GM23338 (cell line): ENCODE results near the gene SLC25A25. TPM values are rescaled to one million over a fixed set of nuclear protein-coding genes. Genes with fewer than 3 reads are reported as not detected.
A peak's percentile ranks its signal among the peaks of the same experiment; 100 is the strongest.

Source experiments
- ATAC-seq: fragments of 200-7000 bp; cut with Tn5 transposase; 3 replicates; pipeline ENCODE4 v1.9.1; 2020
- DNase-seq: peaks from one replicate; pipeline ENCODE4 v3.0.0-alpha.2; 2015; ENCODE audit warnings: low spot score
- H2AFZ ChIP-seq: fragments of 200-600 bp; sonication (generic); 2 replicates; pipeline ENCODE4 v1.8.0; 2016; ENCODE audit warnings: antibody characterized with exemption, mild to moderate bottlenecking, moderate library complexity
- H3F3A ChIP-seq: fragments of 200-600 bp; sonication (generic); replicated peaks from 2 replicates; pipeline ENCODE4 v1.8.0; 2017; ENCODE audit warnings: antibody characterized with exemption, mixed run types, low read depth
- H3K27ac ChIP-seq: fragments of 200-600 bp; sonication (generic); 2 replicates; pipeline ENCODE4 v1.6.1; 2016; ENCODE audit warnings: low read depth
- H3K27me3 ChIP-seq: fragments of 200-600 bp; sonication (generic); 2 replicates; pipeline ENCODE4 v1.8.0; 2016; ENCODE audit warnings: mild to moderate bottlenecking, mixed run types, moderate library complexity; ENCODE audit not compliant: insufficient read depth
- H3K36me3 ChIP-seq: fragments of 200-600 bp; sonication (generic); 2 replicates; pipeline ENCODE4 v1.8.0; 2016; ENCODE audit warnings: mild to moderate bottlenecking; ENCODE audit not compliant: insufficient read depth
- H3K4me1 ChIP-seq: fragments of 200-600 bp; sonication (generic); 2 replicates; pipeline ENCODE4 v1.8.0; 2016; ENCODE audit warnings: mild to moderate bottlenecking, moderate library complexity; ENCODE audit not compliant: insufficient read depth
- H3K4me2 ChIP-seq: fragments of 200-600 bp; sonication (generic); 2 replicates; pipeline ENCODE4 v1.7.1; 2017; ENCODE audit warnings: mixed run types
- H3K4me3 ChIP-seq: fragments of 200-600 bp; sonication (generic); 2 replicates; pipeline ENCODE4 v1.6.1; 2016; ENCODE audit warnings: mixed run types
- H3K79me2 ChIP-seq: fragments of 200-600 bp; sonication (generic); replicated peaks from 2 replicates; pipeline ENCODE4 v1.8.0; 2017; ENCODE audit warnings: mild to moderate bottlenecking; ENCODE audit not compliant: insufficient read depth
- H3K9me2 ChIP-seq: fragments of 200-600 bp; sonication (generic); 2 replicates; pipeline ENCODE4 v1.8.0; 2017; ENCODE audit not compliant: insufficient read depth
- H4K20me1 ChIP-seq: fragments of 200-600 bp; sonication (generic); replicated peaks from 2 replicates; pipeline ENCODE4 v1.8.0; 2017; ENCODE audit warnings: mild to moderate bottlenecking; ENCODE audit not compliant: insufficient read depth
- H3K27ac Mint-ChIP-seq: 2 replicates; pipeline ENCODE4 v1.8.0; 2020; ENCODE audit warnings: inconsistent platforms, mild to moderate bottlenecking, moderate library complexity, mixed read lengths
- H3K27me3 Mint-ChIP-seq: 3 replicates; pipeline ENCODE4 v1.8.0; 2022; ENCODE audit warnings: low read depth, mild to moderate bottlenecking, moderate library complexity, mixed read lengths, inconsistent platforms; ENCODE audit not compliant: insufficient read depth, poor library complexity
- H3K36me3 Mint-ChIP-seq: 3 replicates; pipeline ENCODE4 v1.8.0; 2021; ENCODE audit warnings: low read depth, mild to moderate bottlenecking, inconsistent platforms, moderate library complexity, mixed read lengths
- H3K4me1 Mint-ChIP-seq: 3 replicates; pipeline ENCODE4 v1.8.0; 2020; ENCODE audit warnings: mild to moderate bottlenecking, inconsistent platforms, mixed read lengths
- H3K4me3 Mint-ChIP-seq: 3 replicates; pipeline ENCODE4 v1.8.0; 2021; ENCODE audit warnings: moderate library complexity, mild to moderate bottlenecking, inconsistent platforms, mixed read lengths
- H3K9me3 Mint-ChIP-seq: 3 replicates; pipeline ENCODE4 v1.8.0; 2020; ENCODE audit warnings: moderate library complexity, mild to moderate bottlenecking, inconsistent platforms, mixed read lengths
- CTCF ChIP-seq, 2 experiments: fragments of 200-600 bp in 1 of 2; sonication (generic) in 1 of 2; conservative IDR thresholded peaks; 2 replicates each; pipeline versions ENCODE4 v1.5.1 to v1.6.1; 2016 to 2017; ENCODE audit warnings: antibody characterized with exemption in 2 of 2, low read depth in 2 of 2, mild to moderate bottlenecking in 2 of 2, moderate library complexity in 1 of 2
- EZH2 ChIP-seq: fragments of 200-600 bp; sonication (generic); IDR thresholded peaks from one replicate; pipeline ENCODE4 v1.8.0; 2017; ENCODE audit warnings: antibody characterized with exemption, mild to moderate bottlenecking, low read depth; ENCODE audit not compliant: unreplicated experiment
- EZH2phosphoT487 ChIP-seq: fragments of 200-600 bp; sonication (generic); IDR thresholded peaks from one replicate; pipeline ENCODE4 v1.8.1; 2018; ENCODE audit warnings: antibody characterized with exemption; ENCODE audit not compliant: unreplicated experiment
- JUNB ChIP-seq: IDR thresholded peaks from one replicate; pipeline ENCODE4 v1.6.1; 2016; ENCODE audit warnings: antibody characterized with exemption; ENCODE audit not compliant: unreplicated experiment
- NANOG ChIP-seq: IDR thresholded peaks from 2 replicates; pipeline ENCODE4 v1.6.1; 2016; ENCODE audit warnings: antibody characterized with exemption, borderline replicate concordance
- POLR2AphosphoS5 ChIP-seq: IDR thresholded peaks from 2 replicates; pipeline ENCODE4 v1.6.1; 2016; ENCODE audit warnings: antibody characterized with exemption, low read depth
- STAT1 ChIP-seq: IDR thresholded peaks from one replicate; pipeline ENCODE4 v1.6.1; 2016; ENCODE audit warnings: antibody characterized with exemption; ENCODE audit not compliant: unreplicated experiment
- ZNF331 ChIP-seq: fragments of 250-450 bp; sonication (Bioruptor Pico); IDR thresholded peaks from 2 replicates; pipeline ENCODE4 v1.5.0; 2020; ENCODE audit warnings: low read depth, mild to moderate bottlenecking, moderate library complexity
- polyA plus RNA-seq: library from polyadenylated mRNA; unstranded; fragments of >200 nt; fragmentation: Nextera tagmentation; extraction: Ambion mirVana; gene quantifications from 2 replicates; pipeline ENCODE4 v1.2.1, GENCODE V29; 2016
- total RNA-seq: library from RNA; depleted of rRNA; stranded (reverse); fragments of >200 nt; shearing (Covaris generic); gene quantifications from 2 replicates; pipeline ENCODE4 v1.2.3, GENCODE V29; 2014
- TF ChIP-seq, protein P1 (sequence below): IDR thresholded peaks from one replicate; pipeline ENCODE4 v1.6.1; 2018; ENCODE audit warnings: antibody characterized with exemption; ENCODE audit not compliant: unreplicated experiment
- TF ChIP-seq, protein P2 (sequence below): IDR thresholded peaks from 2 replicates; pipeline ENCODE4 v1.6.1; 2016; ENCODE audit warnings: antibody characterized with exemption
- TF ChIP-seq, protein P3 (sequence below): fragments of 250-450 bp; sonication (Bioruptor Pico); IDR thresholded peaks from 2 replicates; pipeline ENCODE4 v1.5.0; 2020; ENCODE audit warnings: mild to moderate bottlenecking, moderate library complexity

SLC25A25 gene
- total and polyA plus RNA-seq, 2 experiments from 2014 or later, result 7.1 to 27.0 TPM

DNA sequence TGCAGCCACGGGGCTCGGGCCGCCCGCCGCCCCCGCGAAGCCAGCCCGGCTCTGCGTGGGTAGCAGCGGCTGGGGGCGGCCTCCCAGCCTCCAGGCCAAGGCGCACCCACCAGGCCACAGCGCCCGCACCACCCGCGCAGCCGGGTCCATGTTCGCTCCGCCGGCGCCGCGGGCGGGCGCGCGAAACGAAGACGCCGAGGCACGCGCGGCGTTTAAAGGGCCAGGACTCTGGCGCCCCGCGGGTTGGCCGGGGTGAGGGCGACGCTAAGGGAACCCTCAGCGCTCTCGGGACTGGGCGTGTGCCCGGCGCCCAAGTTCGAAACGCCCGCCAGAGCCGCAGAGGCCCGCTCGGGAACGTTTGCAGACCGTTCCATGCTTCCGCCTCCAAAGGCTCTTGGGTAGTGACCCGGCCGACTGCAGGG lies 59.5 kb downstream of the SLC25A25 start, which contains the start of gene PTGES2 (continued):
- TF ChIP-seq CTCF (conservative IDR thresholded peaks at IDR 0.05; ENCODE audit: low read depth in 2 of 2) (no peak), EZH2 (no peak), STAT1 (no peak), ZNF331 (CRISPR knock-in tag) (no peak), POLR2AphosphoS5 (no peak; the same call in none of the 2 replicates), EZH2phosphoT487 (no peak), JUNB (no peak)

DNA sequence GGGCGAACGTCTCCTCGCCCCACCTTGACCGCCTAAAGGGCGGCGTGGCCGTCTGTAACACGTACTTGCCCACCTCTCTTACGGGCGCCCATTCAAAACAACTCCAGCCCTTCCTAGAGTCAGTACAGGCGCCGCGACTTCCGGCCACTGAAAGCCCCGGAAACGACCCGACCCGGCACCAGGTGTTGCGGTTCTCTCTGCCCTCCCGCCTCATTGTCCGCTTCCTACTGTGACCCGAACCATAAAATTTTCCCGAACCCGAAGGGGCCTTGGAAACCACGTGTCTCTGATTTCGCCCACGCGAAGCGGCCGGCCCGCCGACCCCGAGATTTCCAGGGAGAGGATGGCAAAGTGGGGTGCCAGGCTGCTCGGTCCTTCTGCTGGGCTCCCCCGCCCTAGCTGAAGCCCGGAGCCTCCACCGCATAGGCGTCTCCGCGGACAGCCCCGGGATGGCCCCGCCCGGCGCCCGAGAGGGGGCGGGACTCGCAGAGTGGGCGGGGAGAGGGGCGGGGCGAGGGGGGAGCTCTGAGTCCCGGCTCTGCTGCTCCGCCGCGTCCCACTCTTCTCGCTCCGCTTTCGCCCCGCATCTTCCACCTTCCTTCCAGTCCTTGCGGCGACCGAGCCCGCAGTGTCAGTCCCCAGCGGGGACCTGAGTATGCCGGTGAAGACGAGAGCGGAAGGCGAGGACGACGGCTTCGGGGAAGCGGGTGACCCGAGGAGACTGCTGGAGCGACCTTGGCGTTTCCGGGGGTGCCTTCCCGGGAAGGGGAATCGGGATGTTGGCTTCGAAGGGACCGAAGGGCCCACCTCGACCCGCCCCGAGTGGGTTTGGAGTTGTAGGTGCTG lies 60.2 kb downstream of the SLC25A25 start:
- peaks cover 17% of the 10 kb centered on the region for H3K4me1 Mint-ChIP-seq
- 0 out of 2 replicates have a peak, but pooled peaks cover 4% of the 10 kb centered on the region for H3K36me3 ChIP-seq
- H2AFZ ChIP-seq, result peak overlapping the region; percentile 97
- ATAC-seq (peak; percentile 75), DNase-seq (peak; percentile 95)
- peak overlapping the region; percentile 98 for H3K4me3 Mint-ChIP-seq
- no peaks in the 10 kb centered on the region for H3K27me3 ChIP-seq
- peak overlapping the region; percentile 98 for H3K27ac ChIP-seq
- peaks cover 25% of the 10 kb centered on the region for H3K79me2 ChIP-seq
- H3K9me3 Mint-ChIP-seq, result peaks cover 15% of the 10 kb centered on the region
- H4K20me1 ChIP-seq, result peaks cover 4% of the 10 kb centered on the region
- H3F3A ChIP-seq, result peaks cover 5% of the 10 kb centered on the region; the same call in 1 of the 2 replicates
- H3K4me1 ChIP-seq, result peaks cover 12% of the 10 kb centered on the region; the same call in 1 of the 2 replicates
- peak overlapping the region; percentile 98 for H3K4me2 ChIP-seq
- peaks cover 33% of the 10 kb centered on the region for H3K36me3 Mint-ChIP-seq
- H3K27ac Mint-ChIP-seq, result peak overlapping the region; percentile 99
- no peaks in the 10 kb centered on the region for H3K9me2 ChIP-seq
- H3K27me3 Mint-ChIP-seq, result peaks cover 24% of the 10 kb centered on the region
- peak overlapping the region; percentile 94 for H3K4me3 ChIP-seq
- TF ChIP-seq NANOG (no peak), STAT1 (no peak), POLR2AphosphoS5 (peak; percentile 87)
- TF ChIP-seq, protein P1, sequence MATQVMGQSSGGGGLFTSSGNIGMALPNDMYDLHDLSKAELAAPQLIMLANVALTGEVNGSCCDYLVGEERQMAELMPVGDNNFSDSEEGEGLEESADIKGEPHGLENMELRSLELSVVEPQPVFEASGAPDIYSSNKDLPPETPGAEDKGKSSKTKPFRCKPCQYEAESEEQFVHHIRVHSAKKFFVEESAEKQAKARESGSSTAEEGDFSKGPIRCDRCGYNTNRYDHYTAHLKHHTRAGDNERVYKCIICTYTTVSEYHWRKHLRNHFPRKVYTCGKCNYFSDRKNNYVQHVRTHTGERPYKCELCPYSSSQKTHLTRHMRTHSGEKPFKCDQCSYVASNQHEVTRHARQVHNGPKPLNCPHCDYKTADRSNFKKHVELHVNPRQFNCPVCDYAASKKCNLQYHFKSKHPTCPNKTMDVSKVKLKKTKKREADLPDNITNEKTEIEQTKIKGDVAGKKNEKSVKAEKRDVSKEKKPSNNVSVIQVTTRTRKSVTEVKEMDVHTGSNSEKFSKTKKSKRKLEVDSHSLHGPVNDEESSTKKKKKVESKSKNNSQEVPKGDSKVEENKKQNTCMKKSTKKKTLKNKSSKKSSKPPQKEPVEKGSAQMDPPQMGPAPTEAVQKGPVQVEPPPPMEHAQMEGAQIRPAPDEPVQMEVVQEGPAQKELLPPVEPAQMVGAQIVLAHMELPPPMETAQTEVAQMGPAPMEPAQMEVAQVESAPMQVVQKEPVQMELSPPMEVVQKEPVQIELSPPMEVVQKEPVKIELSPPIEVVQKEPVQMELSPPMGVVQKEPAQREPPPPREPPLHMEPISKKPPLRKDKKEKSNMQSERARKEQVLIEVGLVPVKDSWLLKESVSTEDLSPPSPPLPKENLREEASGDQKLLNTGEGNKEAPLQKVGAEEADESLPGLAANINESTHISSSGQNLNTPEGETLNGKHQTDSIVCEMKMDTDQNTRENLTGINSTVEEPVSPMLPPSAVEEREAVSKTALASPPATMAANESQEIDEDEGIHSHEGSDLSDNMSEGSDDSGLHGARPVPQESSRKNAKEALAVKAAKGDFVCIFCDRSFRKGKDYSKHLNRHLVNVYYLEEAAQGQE, result no peak
- TF ChIP-seq, protein P2, sequence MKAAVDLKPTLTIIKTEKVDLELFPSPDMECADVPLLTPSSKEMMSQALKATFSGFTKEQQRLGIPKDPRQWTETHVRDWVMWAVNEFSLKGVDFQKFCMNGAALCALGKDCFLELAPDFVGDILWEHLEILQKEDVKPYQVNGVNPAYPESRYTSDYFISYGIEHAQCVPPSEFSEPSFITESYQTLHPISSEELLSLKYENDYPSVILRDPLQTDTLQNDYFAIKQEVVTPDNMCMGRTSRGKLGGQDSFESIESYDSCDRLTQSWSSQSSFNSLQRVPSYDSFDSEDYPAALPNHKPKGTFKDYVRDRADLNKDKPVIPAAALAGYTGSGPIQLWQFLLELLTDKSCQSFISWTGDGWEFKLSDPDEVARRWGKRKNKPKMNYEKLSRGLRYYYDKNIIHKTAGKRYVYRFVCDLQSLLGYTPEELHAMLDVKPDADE, result peak; percentile 40; the same call in 1 of the 2 replicates
- TF ChIP-seq, protein P3, sequence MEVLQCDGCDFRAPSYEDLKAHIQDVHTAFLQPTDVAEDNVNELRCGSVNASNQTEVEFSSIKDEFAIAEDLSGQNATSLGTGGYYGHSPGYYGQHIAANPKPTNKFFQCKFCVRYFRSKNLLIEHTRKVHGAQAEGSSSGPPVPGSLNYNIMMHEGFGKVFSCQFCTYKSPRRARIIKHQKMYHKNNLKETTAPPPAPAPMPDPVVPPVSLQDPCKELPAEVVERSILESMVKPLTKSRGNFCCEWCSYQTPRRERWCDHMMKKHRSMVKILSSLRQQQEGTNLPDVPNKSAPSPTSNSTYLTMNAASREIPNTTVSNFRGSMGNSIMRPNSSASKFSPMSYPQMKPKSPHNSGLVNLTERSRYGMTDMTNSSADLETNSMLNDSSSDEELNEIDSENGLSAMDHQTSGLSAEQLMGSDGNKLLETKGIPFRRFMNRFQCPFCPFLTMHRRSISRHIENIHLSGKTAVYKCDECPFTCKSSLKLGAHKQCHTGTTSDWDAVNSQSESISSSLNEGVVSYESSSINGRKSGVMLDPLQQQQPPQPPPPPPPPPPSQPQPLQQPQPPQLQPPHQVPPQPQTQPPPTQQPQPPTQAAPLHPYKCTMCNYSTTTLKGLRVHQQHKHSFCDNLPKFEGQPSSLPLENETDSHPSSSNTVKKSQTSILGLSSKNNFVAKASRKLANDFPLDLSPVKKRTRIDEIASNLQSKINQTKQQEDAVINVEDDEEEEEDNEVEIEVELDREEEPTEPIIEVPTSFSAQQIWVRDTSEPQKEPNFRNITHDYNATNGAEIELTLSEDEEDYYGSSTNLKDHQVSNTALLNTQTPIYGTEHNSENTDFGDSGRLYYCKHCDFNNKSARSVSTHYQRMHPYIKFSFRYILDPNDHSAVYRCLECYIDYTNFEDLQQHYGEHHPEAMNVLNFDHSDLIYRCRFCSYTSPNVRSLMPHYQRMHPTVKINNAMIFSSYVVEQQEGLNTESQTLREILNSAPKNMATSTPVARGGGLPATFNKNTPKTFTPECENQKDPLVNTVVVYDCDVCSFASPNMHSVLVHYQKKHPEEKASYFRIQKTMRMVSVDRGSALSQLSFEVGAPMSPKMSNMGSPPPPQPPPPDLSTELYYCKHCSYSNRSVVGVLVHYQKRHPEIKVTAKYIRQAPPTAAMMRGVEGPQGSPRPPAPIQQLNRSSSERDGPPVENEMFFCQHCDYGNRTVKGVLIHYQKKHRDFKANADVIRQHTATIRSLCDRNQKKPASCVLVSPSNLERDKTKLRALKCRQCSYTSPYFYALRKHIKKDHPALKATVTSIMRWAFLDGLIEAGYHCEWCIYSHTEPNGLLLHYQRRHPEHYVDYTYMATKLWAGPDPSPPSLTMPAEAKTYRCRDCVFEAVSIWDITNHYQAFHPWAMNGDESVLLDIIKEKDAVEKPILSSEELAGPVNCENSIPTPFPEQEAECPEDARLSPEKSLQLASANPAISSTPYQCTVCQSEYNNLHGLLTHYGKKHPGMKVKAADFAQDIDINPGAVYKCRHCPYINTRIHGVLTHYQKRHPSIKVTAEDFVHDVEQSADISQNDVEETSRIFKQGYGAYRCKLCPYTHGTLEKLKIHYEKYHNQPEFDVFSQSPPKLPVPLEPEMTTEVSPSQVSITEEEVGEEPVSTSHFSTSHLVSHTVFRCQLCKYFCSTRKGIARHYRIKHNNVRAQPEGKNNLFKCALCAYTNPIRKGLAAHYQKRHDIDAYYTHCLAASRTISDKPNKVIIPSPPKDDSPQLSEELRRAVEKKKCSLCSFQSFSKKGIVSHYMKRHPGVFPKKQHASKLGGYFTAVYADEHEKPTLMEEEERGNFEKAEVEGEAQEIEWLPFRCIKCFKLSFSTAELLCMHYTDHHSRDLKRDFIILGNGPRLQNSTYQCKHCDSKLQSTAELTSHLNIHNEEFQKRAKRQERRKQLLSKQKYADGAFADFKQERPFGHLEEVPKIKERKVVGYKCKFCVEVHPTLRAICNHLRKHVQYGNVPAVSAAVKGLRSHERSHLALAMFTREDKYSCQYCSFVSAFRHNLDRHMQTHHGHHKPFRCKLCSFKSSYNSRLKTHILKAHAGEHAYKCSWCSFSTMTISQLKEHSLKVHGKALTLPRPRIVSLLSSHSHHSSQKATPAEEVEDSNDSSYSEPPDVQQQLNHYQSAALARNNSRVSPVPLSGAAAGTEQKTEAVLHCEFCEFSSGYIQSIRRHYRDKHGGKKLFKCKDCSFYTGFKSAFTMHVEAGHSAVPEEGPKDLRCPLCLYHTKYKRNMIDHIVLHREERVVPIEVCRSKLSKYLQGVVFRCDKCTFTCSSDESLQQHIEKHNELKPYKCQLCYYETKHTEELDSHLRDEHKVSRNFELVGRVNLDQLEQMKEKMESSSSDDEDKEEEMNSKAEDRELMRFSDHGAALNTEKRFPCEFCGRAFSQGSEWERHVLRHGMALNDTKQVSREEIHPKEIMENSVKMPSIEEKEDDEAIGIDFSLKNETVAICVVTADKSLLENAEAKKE (CRISPR knock-in tag), result no peak
